ENCODE measurements around the gene CD79A.

CD79A gene

DNA sequence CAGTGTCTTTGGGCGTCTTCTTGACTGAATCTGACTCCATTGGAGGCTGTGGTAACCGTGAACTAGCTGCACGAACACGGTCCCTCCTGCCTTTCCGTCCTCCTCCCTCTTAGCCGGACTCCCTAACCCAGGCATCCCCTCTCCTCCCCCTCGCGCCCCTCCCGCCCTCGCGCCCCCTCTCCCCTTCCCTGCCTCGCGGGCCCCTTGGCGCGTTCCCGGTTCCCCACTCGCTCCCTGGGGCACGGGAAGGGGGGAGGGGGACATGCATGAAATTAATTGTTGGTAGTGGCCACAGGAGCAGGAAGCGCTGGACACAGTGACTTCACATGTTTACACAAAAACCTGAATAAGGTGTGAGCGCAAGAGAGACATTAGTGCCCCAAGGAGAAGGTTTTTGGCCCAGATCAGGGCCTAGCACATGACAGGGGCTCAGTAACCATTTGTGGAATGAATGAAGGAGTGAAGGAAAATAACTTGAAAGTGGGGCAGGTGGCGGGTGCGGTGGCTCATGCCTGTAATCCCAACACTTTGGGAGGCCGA, 32.0 kb upstream of the CD79A start:
- no peak overlapping the region for H3K4me3 ChIP-seq (ENCODE audit: low read length)
- DNase-seq (ENCODE audit: low read depth), result no peak
- TF ChIP-seq, protein P1, sequence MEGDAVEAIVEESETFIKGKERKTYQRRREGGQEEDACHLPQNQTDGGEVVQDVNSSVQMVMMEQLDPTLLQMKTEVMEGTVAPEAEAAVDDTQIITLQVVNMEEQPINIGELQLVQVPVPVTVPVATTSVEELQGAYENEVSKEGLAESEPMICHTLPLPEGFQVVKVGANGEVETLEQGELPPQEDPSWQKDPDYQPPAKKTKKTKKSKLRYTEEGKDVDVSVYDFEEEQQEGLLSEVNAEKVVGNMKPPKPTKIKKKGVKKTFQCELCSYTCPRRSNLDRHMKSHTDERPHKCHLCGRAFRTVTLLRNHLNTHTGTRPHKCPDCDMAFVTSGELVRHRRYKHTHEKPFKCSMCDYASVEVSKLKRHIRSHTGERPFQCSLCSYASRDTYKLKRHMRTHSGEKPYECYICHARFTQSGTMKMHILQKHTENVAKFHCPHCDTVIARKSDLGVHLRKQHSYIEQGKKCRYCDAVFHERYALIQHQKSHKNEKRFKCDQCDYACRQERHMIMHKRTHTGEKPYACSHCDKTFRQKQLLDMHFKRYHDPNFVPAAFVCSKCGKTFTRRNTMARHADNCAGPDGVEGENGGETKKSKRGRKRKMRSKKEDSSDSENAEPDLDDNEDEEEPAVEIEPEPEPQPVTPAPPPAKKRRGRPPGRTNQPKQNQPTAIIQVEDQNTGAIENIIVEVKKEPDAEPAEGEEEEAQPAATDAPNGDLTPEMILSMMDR (conservative IDR thresholded peaks at IDR 0.05; ENCODE audit: low read depth, low read length), result no peak

GRCh38 chr19:41847351-41848105, 29.6 kb upstream of the CD79A start:
- DNase-seq (ENCODE audit: low read depth), result no peak
- TF ChIP-seq, protein P1 (conservative IDR thresholded peaks at IDR 0.05; ENCODE audit: low read depth, low read length), result no peak
- no peak overlapping the region for H3K4me3 ChIP-seq (ENCODE audit: low read length)

GRCh38 chr19:41848666-41849065, 28.4 kb upstream of the CD79A start:
- TF ChIP-seq, protein P1 (conservative IDR thresholded peaks at IDR 0.05; ENCODE audit: low read depth, low read length), result no peak
- H3K4me3 ChIP-seq (ENCODE audit: low read length), result no peak overlapping the region
- DNase-seq (ENCODE audit: low read depth), result no peak

- no peak overlapping the region for H3K4me3 ChIP-seq (ENCODE audit: low read length)
- no peak for DNase-seq (ENCODE audit: low read depth)
- TF ChIP-seq, protein P1 (conservative IDR thresholded peaks at IDR 0.05; ENCODE audit: low read depth, low read length), result no peak
These were observed 28.0 kb upstream of the CD79A start for GRCh38 chr19:41849067-41849466.

DNA sequence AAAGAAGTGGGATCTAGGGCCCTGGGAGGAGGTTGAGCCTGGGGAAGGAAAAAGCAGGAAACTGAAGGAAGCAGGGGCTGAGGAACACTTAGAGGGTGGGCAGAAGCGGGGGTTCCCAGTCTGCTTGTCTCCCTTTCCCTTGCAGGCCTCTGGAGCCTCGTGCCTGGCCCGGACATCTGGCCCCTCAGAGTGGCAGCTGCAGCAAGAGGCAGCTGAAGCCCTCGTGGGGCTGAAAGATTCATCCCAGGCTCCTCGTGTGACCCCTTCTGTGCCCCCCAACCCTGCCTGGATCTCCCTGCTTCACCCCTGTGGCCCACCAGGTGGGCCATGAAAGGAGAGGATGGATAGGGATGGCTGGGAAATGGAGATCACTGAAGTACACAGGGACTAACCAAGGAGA, 26.7 kb upstream of the CD79A start:
- no peak for DNase-seq (ENCODE audit: low read depth)
- no peak overlapping the region for H3K4me3 ChIP-seq (ENCODE audit: low read length)
- TF ChIP-seq, protein P1 (conservative IDR thresholded peaks at IDR 0.05; ENCODE audit: low read depth, low read length), result no peak

DNA sequence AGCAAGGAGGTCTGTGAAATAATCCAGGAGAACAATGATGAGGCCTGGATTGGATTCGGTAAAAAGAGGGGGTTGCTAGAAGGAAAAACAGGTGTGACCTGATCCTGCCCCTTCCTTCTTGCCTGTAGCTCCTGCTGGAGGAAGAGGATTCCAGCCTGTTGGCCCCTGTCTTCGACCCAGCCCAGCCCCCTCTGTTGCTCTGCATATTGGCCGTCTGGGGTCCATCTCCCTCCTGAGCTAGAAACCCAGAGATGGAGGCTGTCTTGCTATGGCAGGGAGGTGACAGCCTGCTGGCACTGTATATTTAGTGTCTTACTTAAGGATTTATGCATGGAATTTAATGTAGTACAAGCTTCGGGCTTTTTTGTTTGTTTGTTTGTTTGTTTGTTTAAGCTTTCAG, 25.6 kb upstream of the CD79A start:
- H3K4me3 ChIP-seq (ENCODE audit: low read length), result no peak overlapping the region
- no peak for DNase-seq (ENCODE audit: low read depth)
- TF ChIP-seq, protein P1 (conservative IDR thresholded peaks at IDR 0.05; ENCODE audit: low read depth, low read length), result no peak

- TF ChIP-seq, protein P1 (conservative IDR thresholded peaks at IDR 0.05; ENCODE audit: low read depth, low read length), result no peak
- H3K4me3 ChIP-seq (ENCODE audit: low read length), result no peak overlapping the region
- DNase-seq (ENCODE audit: low read depth), result no peak
These were observed 23.7 kb upstream of the CD79A start for GRCh38 chr19:41853344-41853743.

All from retinal pigment epithelial cell (primary cell).